ENCODE measurements around the gene ADPGK.
"Not testable (repeated sequence)": the region's sequence is repeated elsewhere in the genome, so short reads cannot be mapped to it uniquely, and the experiment has no call there.

Gene ADPGK

DNA sequence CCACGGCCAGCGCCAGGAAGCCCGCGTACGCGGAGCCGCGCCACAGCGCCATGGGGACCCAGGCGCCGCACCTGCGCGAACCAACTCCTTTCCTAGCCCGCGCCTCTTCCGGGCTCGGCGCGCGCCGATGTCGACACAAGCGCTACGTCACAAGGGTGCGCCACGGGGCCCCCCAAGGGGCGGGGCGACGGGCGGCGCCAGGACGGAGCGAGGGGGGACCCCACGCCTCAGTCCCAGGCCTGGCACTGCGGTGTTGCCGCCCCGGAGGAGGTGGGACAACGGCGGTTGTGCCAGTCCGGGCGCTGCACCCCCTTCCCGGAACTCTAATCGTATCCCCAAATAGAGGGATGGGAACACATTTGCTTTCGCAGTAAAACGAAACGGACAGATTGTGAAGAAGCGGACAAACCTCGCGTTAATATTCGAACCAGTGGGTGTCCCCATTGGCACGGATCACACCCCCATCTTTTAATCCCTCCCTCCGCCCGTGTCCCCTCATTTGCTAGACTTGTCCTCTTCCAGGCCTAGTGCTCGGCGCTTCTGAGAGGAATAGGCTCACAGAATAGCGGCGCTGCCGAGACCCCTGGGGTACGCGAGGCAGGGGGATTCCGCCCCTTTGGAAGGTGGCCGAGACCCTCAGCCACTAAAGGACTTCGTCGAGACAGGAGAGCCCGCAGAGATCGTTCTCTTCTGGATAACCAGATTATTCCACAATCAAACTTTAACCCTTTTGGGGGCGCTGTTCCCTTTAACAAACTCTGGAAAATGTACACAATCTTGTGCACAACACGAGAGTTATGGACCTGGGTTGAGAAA, at the start of gene ADPGK:
Gene ADPGK (minus strand): TSS at position 119 of the 816 bp plus-strand sequence. CDS start 67 bp downstream, at position 52.
- DNase-seq (ENCODE audit: low read depth) = peak; percentile 95

DNA sequence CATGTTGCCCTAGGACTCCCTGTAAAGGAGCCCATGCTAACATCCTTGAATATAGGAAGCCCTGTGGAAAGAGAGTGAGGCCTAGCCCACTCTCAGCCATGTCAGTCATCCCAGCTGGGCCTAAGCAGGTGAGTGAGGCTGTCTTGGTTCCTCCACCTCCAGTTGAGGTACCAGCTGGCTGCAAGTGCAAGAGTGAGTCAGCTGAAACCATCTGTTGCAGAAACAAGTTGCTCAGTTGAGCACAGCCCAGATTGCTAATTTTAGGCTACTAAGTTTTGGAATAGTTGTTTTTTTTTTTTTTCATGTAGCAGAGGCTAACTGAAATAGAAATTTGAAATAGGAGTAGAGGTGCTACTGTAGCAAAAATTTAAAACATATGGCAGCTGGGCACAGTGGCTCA, 43.7 kb upstream of the ADPGK start:
- DNase-seq (ENCODE audit: low read depth) = no peak

DNA sequence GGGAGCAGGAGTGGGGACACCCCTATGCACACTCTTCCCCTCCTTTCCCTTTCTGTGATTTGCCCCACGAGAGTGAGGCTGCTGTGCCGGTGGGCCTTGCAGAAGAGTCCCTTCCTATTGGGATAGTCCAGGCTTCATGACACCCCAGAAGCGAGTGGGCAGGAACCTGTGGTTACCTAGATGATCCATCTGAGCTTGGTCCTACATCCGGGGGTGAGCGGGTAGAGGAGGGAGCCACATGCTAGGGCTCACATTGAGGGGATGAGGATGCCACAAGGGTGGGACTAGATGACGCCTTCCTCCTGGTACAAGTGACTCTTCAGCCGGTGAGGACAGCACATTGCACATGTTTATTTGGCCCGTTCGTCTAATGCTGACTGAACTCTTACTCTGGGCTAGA, 43.1 kb upstream of the ADPGK start:
- no peak for DNase-seq (ENCODE audit: low read depth)

- no peak for DNase-seq (ENCODE audit: low read depth)
Observed at GRCh38 chr15:72825829-72826228, 42.3 kb upstream of the ADPGK start.

GRCh38 chr15:72824781-72825180, 41.2 kb upstream of the ADPGK start:
- no peak for DNase-seq (ENCODE audit: low read depth)

- DNase-seq (ENCODE audit: low read depth) = no peak
Observed at GRCh38 chr15:72824112-72824511, 40.6 kb upstream of the ADPGK start.

- DNase-seq (ENCODE audit: low read depth) = no peak
Observed at GRCh38 chr15:72820278-72820677, 36.7 kb upstream of the ADPGK start.

- DNase-seq (ENCODE audit: low read depth) = no peak
Observed at GRCh38 chr15:72818632-72819031, 35.1 kb upstream of the ADPGK start.

GRCh38 chr15:72813345-72814004, 29.9 kb upstream of the ADPGK start:
- DNase-seq (ENCODE audit: low read depth) = no peak

- DNase-seq (ENCODE audit: low read depth) = no peak
Observed at GRCh38 chr15:72809329-72809728, 25.8 kb upstream of the ADPGK start.

DNA sequence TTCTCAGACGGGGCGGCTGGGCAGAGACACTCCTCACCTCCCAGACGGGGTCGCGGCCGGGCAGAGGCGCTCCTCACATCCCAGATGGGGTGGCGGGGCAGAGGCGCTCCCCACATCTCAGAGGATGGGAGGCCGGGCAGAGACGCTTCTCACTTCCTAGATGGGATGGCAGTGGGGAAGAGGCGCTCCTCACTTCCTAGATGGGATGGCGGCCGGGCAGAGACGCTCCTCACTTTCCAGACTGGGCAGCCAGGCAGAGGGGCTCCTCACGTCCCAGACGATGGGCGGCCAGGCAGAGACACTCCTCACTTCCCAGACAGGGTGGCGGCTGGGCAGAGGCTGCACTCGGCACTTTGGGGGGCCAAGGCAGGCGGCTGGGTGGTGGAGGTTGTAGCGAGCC, 23.8 kb upstream of the ADPGK start:
- not testable (repeated sequence) for DNase-seq (ENCODE audit: low read depth)

GRCh38 chr15:72803006-72803405, 19.4 kb upstream of the ADPGK start:
- no peak for DNase-seq (ENCODE audit: low read depth)

GRCh38 chr15:72801590-72802325, 18.2 kb upstream of the ADPGK start:
- DNase-seq (ENCODE audit: low read depth) = no peak

DNA sequence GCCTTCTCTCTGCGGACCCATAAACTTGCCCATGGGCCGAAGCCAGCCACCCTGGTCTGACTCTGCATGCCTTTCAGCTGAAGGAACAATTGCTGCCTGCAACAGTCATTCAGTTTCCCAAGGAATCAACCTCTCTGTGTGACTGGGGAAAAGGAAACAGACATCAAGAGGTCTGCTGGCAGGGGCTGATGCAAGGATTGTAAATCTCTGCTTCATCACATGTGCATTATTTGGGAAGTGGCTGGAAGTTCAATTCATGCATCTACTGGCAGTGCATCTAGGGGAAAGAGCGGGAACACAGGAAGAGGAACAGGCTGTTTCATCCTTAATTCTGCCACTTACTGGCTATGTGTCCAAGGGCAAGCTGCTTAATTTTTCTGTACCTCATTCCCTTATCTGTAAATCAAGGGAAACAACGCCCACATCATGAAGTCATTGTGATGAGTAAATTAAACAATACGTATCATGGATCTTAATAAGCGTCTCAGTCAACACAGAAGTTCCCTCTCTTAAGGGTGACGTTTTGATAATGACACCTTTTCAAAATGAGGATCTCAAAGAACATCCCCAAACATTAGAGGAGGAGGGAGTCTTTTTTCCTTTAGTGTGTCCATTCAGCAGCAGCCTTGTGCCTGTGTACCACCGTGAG, 17.4 kb upstream of the ADPGK start:
- DNase-seq (ENCODE audit: low read depth) = no peak

- DNase-seq (ENCODE audit: low read depth) = no peak
Observed at GRCh38 chr15:72797834-72798233, 14.3 kb upstream of the ADPGK start.

GRCh38 chr15:72797338-72797689, 13.8 kb upstream of the ADPGK start:
- DNase-seq (ENCODE audit: low read depth) = no peak

- peak; percentile 46 for DNase-seq (ENCODE audit: low read depth)
Observed at GRCh38 chr15:72796515-72797337, 13.2 kb upstream of the ADPGK start.

- no peak for DNase-seq (ENCODE audit: low read depth)
Observed at GRCh38 chr15:72796210-72796514, 12.6 kb upstream of the ADPGK start.

- DNase-seq (ENCODE audit: low read depth) = no peak
Observed at GRCh38 chr15:72793766-72794660, 10.5 kb upstream of the ADPGK start.

GRCh38 chr15:72792431-72792830, 8.9 kb upstream of the ADPGK start:
- DNase-seq (ENCODE audit: low read depth) = no peak
